ENCODE results near the gene PLA2G7.
"Not testable (repeated sequence)": the region's sequence is repeated elsewhere in the genome, so short reads cannot be mapped to it uniquely, and the experiment has no call there.

Gene PLA2G7

DNA sequence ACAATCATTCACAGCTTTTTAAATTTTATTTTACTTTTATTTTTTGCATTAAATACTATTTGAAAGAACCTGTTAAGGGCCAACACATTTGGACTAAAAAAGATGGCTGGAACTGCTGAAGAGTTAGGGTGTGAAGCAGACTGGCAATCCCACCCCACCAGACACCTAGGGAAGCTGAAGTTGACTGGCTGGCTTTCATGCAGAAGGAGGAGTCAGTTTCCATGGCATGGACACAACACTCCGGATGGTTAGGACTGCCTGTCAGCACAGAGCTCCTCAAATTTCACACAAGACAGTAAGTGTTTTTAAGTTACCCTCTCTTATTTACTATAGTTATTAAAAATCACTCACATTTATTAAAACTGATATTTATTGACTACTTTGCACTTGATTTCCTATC, 11.5 kb upstream of the PLA2G7 start, which contains the start of gene ANKRD66:
ANKRD66 (plus strand) TSS at position 238 of the 400 bp plus-strand sequence. CDS start 5,016 bp downstream, outside the sequence.
- no peak for DNase-seq

DNA sequence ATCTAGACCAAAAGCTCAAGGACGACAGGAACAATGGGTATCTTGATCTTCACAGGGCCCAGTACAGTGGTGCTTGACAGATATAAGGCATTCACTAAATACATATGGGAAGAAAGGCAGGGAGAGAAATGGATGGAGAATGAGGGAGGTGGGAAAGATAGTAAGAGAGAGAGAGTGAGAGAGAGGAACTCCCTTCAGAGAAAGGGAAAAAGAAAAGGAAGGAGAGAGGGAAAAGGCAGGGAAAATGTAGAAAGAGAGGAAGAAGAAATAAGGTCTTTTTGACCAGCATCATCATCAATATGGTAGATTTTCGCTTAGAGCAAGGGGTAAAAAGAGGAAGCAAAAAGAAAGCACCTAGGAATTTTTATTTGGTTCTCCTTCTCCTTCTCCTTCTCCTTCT, 10.8 kb upstream of the PLA2G7 start:
- DNase-seq: no peak

DNA sequence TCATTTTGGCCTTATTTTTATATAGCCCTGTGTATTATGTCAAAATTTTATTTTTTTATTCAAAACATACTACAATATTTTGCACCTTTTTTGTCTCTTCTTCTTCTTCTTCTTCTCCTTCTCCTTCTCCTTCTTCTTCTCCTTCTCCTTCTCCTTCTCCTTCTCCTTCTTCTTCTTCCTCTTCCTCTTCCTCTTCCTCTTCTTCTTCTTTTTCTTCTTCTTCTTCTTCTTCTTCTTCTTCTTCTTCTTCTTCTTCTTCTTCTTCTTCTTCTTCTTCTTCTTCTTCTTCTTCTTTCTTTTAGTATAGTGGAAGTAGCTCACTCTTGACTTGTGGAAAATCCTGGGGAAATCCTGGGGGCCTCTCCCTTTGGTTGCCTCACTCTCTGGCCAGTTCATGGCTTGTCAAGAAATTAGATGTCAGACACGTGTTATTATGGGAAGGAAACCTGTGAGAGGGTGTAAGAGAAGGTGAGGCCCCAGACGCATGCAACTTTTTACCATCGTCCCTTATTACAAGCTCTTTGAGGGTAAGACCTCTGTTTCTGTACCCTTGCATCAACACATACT, 9.1 kb upstream of the PLA2G7 start:
- not testable (repeated sequence) for DNase-seq

DNA sequence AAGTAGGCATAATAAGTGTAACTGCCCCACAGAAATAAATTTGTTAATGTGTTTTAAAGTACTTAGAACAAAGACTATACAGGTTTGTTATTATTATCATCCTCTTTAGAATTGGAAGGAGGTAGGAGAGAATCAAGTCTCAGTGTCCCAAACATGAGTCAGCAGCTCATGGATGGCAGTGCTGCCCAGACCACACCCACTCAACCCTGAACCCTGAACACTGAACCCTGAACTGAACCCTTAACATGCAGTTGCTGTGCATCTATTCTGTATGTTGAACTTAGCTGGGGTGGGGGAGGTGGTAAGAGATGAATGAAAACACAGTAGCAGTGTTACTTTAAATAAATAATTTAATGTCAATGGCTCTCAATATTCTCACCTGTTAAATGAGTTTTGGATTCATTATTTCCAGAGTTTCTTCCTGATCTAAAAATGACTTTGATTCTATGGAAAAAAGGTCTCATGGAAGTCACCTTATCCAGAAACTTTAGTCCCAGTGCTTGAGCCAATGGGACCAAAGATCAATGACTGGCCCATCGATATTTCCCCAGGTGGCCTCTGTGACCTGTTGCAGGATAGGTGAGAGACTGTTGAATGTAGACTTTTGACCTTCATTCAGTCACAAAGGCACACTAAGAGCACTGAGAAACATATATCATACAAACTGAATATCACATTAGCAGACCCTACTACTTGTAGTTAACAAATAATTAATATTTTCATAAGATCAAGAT, 8.4 kb upstream of the PLA2G7 start:
- no peak for DNase-seq

DNA sequence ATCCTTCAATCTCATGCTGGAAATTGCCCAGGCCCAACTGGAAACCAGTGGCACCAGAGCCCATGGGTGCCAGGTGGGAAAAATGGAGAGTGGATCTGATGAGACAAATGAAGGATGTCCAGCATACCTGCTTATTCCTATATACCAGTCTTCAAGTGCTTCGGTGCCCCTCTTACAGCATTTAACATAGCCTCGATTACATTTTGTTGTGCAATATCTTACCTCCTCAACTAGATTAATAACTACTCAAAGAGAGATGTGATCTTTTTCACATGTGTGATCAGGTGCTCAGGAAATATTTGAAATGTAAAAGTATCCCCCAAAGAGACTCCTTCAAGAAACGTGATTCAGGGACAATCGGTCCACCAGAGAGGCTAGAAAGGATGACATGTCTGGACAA, 6.7 kb upstream of the PLA2G7 start:
- no peak for DNase-seq

DNA sequence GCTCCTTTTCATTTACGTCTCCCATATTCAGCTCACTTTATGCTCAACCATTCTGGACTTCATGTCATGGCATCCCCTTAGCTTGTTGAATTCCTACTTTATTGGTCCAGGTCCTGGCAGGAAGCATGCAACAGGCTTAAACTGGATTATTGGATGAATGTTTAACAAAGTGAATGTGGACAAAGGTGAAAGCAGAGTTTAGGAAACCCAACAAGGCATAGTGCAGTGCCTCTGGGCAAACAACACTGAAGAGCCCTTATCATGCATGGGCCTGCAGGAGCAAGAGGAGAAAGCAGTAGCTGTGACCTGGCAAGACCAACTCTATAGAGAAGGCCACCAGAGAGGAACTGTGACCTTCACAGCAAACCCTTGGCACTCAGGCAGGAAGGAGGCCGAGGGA, 6.3 kb upstream of the PLA2G7 start:
- no peak for DNase-seq

DNA sequence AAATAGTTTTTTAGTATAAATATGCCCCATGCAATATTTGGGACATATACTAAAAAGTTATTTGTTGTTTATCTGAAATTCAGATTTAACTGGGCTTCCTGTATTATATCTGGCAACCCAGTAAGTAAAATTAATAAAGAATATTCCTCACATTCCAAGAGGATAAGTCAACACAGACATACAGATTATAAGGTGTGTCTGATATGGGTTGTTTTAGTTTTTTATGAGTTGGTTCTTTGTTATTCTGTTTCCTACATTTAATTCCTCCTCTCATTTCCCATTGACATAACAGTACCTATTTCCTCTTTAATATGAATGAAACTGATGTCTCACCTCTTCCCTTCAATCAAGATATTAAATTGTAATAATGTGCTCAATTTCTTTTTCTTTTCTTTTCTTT, 1.7 kb upstream of the PLA2G7 start:
- DNase-seq: no peak

DNA sequence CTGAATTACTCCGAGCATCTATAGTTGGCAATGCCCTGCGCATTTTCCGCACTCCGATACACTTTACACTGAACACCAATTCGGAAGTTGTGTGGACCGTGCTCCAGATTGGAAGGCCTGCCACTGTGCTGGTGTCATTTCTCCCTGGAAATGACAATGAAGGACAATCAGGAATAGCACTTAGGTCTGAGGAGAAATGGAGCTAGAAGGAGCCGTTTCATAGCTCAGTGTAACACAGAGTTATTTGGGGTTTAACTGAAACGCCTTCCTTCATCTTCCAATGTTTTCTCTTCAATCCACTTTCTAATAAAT, 501 bp upstream of the PLA2G7 start:
- no peak for DNase-seq

DNA sequence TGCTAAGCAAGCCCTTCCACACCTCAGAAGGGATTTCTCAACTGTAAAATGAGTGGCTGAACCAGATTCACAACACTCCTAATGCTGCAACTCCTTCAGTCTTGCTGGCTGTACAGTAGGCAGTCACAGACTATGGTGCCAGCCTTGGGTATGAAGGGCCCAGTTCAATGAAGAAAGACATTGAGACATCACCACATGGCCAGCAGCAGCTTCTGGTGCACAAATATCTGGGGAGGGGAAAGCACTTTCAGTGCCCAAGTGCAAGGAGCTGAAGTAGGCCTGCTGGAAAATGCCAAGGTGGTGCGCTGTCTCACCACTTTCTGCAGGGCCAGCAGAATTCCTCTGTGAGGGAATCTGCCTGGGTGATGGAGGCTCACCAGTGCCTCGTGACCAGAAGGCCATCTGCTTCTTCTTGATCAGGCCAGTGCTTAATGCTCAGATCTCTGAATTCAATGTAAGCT, 1.8 kb downstream of the PLA2G7 start:
- DNase-seq: no peak

DNA sequence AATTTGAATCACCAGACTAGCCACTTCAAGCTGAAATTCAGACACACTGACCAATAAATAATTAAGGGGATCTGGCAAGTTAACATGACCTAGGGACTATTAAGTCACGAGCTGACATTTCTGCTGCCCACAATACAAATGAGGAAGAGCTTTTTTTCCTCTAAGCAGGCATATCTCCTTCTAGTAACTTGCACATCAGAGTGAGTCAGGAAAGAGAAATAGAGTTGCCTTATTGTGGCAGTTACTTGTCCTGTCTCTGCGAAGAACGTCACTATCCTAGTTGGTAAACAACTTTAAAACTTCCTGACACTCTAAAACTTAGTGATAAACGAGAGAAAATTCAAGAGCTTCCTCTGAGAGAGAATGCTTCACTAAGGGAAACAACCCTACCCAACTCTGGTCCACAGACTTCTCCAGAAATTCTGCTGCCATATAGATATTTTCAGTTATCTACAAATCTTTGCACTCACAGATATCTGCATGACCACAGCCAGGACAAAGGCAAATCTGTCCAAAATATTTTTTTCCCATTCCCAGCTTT, 4.2 kb downstream of the PLA2G7 start:
- no peak for DNase-seq

DNA sequence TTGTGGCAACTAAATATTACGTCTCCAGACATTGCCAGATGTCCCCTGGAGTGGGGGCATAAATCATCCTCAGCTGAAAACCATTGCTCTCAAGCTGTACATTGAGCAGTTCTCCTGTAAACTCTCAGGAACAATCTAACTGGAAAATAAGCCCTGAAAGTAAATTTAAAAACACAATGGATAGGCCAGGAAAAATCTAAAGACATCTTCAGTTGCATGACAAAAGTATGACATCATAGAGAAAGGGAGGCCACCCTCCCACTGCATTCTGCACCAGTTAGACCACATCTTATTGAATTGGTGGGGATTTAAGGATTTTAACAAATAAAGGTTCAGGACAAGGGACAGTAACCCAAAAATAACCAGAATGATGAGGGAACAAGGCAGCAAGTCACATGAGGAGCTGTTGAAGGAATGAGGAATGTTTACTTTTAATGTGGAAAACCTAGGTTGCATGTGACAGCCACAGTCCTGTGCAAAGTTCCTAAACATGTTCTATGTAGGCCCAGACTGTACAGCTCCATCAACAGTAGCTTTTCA, 5.3 kb downstream of the PLA2G7 start:
- no peak for DNase-seq

DNA sequence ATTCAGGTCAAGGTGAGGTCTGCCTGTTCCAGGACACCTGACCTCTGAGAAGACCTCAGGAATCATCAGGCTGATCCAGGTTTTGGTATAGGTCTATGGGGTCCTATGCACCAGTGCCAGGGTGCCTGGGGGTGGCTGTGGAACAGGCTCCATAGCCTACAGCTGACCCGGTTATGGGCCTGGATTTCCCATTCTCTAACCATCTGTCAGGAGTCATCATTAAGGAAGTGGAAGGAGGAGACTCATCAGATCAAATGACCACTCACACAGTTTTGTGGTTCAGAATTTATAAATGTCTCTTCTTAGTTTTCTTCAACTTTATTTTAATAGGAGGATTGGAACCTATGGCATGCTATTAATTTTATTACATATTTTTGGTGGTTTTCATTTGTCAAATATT, 14.8 kb downstream of the PLA2G7 start:
- no peak for DNase-seq

DNA sequence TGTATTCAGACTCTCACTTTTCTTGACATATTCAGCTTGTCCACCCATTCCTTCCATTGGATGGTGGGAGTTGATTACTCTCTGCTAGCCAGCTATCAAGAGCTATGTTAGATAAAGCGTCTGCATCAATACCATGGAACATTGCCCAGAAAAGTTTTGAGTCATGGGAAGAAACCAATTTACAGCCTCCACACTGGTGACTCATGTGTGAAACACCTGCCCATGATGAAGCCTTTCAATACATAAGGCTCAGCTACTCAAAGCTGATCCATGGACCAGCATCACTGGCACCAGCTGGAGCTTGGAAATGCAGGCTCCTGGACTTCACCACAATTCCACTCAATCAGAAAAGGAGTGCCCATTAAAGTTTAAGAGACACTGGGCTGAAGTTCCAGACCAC, 16.1 kb downstream of the PLA2G7 start:
- no peak for DNase-seq

DNA sequence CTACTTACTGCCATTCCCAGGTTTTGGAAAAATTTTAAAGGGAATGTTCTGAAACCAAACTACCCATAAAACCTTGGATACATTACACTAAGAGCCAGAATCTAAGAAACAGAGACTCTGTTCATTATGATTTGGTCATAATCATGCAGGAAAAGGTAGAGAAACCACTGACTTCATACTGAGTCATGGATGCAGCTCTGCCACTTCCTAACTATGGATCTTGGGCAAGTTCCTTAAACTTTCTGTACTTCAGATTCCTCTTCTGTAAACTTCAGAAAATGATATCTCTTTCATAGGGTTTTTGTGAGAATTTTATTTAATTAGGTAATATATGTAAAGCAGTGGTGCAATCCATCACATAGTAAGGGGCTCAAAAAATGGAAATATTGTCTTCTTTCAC, 20.0 kb downstream of the PLA2G7 start:
- no peak for DNase-seq

DNA sequence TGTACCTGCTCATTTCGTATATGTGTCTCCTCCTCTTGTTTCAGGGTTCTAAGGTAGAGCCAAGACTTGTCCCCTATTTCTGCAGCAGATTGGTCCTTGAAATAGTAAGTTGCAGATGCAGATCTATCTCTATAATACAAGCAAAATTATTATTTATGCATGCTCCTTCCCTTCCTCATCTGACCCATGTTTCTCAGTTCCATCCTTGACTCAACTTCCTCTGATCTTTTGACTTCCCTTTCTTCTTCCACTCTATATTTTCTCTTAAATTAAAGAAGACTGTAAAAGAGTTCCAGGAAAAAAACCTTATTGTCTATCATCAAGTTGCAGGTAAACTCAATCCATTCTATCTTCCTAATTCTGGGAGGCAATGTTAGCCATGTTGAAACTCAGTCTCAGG, 23.7 kb downstream of the PLA2G7 start:
- DNase-seq: no peak

DNA sequence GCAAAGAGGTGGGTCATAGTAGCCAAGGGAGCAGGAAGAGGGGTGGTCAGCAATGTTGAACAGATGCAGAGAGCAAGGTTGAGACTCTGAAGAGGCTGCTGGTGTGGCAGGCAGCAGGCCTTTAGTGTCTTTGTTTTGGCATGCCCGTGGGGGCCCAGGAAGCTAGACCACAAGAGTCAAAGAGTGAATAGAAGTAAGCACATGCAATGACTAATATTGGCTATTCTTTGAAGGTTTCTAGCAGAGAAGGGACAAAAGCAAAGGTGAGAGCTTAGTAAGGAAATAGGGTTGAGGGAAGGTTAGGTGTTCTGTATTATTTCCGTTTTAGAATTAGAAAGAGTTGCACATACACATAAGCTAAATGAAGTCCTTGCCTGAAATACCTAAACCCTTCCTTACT, 28.7 kb downstream of the PLA2G7 start:
- no peak for DNase-seq

DNA sequence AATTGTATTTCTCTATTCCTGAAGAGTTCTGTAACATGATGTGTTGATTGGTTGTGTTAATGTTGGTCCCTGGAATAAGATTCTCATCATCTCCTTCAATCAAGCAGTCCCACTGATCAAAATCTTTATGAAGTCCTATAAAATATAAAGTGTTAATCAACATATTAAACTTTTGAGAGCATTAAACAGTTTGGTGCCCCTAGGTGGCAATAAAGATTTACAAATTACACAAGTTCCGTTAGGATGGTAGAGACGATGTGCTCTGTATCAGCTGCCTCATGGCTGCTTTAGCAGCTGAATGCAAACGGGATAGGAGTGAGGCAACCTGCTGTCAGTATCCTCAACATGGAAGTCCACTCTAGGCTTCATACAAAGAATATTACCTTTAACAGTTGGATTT, 30.6 kb downstream of the PLA2G7 start:
- DNase-seq: no peak

DNA sequence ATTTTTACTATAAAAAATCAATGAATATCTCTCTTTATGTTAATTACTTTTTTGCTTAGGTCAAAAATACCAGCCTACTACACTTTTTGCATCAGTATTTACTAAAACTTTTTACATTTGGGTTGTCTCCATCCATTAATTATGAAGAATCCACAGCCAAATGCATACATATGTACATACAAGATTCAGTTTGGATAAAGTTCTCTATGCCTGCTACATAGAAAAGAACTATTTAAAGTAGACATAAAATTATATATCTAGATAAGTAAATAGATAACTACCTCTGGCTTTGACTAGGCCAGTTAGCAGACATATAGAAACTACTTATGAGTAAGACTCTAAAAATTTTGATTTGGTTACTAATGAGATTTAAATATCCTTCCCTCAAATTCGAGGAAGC, 35.2 kb downstream of the PLA2G7 start:
- DNase-seq: no peak

DNA sequence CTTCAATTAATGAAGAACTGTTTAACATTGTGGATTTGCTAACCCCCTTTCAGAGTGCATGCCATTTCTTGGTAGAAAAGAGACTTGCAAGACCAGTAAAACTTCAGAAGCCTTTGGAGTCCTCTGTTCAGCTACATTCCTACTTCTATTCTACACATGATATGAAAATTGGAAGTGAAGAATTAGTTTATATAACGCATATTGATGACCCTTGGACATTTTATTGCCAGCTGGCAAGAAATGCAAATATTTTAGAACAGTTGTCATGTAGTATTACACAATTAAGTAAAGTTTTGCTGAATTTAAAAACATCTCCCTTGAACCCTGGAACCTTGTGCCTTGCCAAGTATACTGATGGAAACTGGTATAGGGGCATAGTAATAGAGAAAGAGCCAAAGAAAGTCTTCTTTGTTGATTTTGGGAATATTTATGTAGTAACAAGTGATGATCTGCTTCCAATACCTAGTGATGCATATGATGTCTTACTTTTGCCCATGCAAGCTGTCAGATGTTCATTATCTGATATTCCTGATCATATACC, 44.2 kb downstream of the PLA2G7 start:
- no peak for DNase-seq

DNA sequence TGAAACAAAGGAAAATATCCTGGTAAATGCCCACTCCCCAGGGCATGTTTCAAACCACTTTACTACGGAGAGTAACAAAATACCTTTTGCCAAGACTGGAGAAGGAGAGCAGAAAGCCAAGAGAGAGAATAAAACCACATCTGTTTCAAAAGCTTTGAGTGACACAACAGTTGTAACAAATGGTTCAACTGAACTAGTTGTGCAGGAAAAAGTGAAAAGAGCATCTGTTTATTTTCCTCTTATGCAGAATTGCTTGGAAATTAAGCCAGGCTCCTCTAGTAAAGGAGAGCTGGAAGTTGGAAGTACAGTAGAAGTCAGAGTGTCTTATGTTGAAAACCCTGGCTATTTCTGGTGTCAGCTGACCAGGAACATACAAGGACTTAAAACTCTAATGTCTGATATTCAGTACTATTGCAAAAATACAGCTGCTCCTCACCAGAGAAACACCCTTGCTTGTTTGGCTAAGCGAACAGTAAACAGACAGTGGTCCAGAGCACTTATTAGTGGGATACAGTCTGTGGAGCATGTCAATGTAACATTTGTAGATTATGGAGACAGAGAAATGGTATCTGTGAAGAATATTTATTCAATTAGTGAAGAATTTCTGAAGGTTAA, 44.9 kb downstream of the PLA2G7 start:
- DNase-seq: no peak

DNA sequence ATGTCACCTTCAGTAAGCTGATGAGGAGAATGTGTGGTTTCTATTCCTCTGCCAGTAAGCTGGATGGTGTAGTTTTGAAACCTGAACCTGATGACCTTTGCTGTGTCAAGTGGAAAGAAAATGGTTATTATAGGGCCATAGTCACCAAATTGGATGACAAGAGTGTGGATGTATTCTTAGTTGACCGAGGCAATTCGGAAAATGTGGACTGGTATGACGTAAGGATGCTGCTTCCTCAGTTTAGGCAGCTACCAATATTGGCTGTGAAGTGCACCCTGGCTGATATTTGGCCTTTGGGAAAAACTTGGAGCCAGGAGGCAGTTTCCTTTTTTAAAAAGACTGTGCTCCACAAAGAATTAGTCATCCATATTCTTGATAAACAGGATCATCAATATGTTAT, 45.5 kb downstream of the PLA2G7 start:
- no peak for DNase-seq

DNA sequence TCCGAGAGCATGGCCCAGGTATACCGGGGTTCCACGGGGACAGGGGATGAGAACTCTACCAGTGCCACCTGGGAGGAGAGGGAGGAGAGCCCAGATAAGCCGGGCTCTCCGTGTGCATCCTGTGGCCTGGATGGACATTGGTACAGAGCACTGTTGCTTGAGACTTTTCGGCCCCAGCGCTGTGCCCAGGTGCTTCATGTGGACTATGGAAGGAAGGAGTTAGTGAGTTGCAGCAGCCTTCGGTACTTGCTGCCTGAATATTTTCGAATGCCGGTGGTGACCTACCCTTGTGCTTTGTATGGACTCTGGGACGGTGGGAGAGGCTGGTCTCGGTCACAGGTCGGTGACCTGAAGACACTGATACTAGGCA, 46.2 kb downstream of the PLA2G7 start:
- no peak for DNase-seq

DNA sequence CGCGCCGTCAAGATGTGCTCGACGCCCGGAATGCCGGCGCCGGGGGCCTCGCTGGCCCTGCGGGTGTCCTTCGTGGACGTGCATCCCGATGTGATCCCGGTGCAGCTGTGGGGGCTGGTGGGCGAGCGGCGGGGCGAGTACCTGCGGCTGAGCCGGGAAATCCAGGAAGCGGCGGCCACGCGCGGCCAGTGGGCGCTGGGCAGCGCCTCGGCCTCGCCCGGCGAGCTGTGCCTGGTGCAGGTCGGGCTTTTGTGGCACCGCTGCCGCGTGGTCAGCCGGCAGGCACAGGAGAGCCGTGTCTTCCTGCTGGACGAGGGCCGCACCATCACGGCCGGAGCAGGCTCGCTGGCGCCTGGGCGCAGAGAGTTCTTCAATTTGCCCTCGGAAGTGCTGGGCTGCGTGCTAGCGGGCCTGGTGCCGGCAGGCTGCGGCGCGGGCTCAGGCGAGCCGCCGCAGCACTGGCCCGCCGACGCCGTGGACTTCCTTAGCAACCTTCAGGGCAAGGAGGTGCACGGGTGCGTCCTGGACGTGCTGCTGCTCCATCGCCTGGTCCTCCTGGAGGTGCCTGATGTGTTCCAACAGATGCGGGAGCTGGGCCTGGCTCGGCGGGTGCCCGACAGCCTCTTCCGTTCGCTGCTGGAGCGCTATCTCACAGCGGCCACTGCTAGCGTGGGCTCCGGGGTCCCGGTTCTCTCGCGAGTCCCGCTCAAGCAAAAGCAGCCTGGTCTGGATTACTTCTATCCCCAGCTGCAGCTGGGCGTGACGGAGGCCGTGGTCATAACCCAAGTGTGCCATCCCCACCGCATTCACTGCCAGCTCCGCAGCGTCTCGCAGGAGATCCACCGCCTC, 46.8 kb downstream of the PLA2G7 start:
- no peak for DNase-seq

Data from cortex of kidney (tissue), 1 donor.